H1 (cell line): ENCODE results near the gene UVRAG. TPM values are rescaled to one million over a fixed set of nuclear protein-coding genes. Genes with fewer than 3 reads are reported as not detected.

ENCODE experiments used
- CEBPB ChIP-seq: IDR thresholded peaks from 2 replicates; pipeline ENCODE4 v1.6.1; 2012; ENCODE audit warnings: low read depth, low read length
- CHD7 ChIP-seq: fragments of 300-600 bp; sonication (generic); IDR thresholded peaks from 2 replicates; pipeline ENCODE4 v1.7.1; 2012; ENCODE audit warnings: low read length, moderate library complexity, mild to moderate bottlenecking, inconsistent platforms; ENCODE audit not compliant: insufficient replicate concordance
- CREB1 ChIP-seq: IDR thresholded peaks from 2 replicates; pipeline ENCODE4 v1.6.1; 2012; ENCODE audit warnings: inconsistent platforms
- EZH2 ChIP-seq: fragments of 200-600 bp; sonication (generic); IDR thresholded peaks from 2 replicates; pipeline ENCODE4 v1.7.1; 2012; ENCODE audit warnings: low read depth, mild to moderate bottlenecking, moderate library complexity, low read length, inconsistent platforms; ENCODE audit not compliant: severe bottlenecking
- GABPA ChIP-seq: IDR thresholded peaks from 2 replicates; pipeline ENCODE4 v1.6.1; 2011; ENCODE audit warnings: mild to moderate bottlenecking, low read length, moderate library complexity, borderline replicate concordance; ENCODE audit not compliant: insufficient read depth
- JUN ChIP-seq: IDR thresholded peaks from 2 replicates; pipeline ENCODE4 v1.6.1; 2011; ENCODE audit warnings: low read depth, mild to moderate bottlenecking, improper control_type of control experiment, low read length
- KDM1A ChIP-seq: fragments of 200-600, 300-600 bp; sonication (generic); IDR thresholded peaks from 2 replicates; pipeline ENCODE4 v1.7.1; 2016; ENCODE audit warnings: mild to moderate bottlenecking, low read length, borderline replicate concordance
- MAFK ChIP-seq: IDR thresholded peaks from 2 replicates; pipeline ENCODE4 v1.6.1; 2012; ENCODE audit warnings: low read depth, mild to moderate bottlenecking, improper control_type of control experiment, low read length
- PHF8 ChIP-seq: fragments of 200-600 bp; sonication (generic); conservative IDR thresholded peaks from 2 replicates; pipeline ENCODE4 v1.7.1; 2012; ENCODE audit warnings: low read depth, mild to moderate bottlenecking, inconsistent platforms, low read length, moderate library complexity
- SP1 ChIP-seq: IDR thresholded peaks from 2 replicates; pipeline ENCODE4 v1.6.1; 2011; ENCODE audit warnings: low read depth, low read length
- ZNF274 ChIP-seq: IDR thresholded peaks from 2 replicates; pipeline ENCODE4 v1.7.0; 2012; ENCODE audit warnings: low read length, borderline replicate concordance; ENCODE audit errors: extremely low read depth
- polyA plus RNA-seq, 7 experiments: library from polyadenylated mRNA; depleted of rRNA in 3 of 7; stranded (reverse) in 5 of 7; unstranded in 2 of 7; fragments of >200 nt in 5 of 7; fragments of 200-250 nt in 2 of 7; gene quantifications; 1 replicate in 5 of 7; 2 replicates in 1 of 7; 4 replicates in 1 of 7; pipeline versions ENCODE4 v1.2.1 to v1.2.3, GENCODE V29; 2011 to 2013; ENCODE audit warnings: missing spikeins in 2 of 7, mixed read lengths in 2 of 7
- total RNA-seq: library from RNA; stranded (reverse); fragmentation: NEBNext Ultra II Directional; extraction: Animal tissue kit (Norgen Biotek cat#: 25700); gene quantifications from 2 replicates; pipeline ENCODE4 v1.2.1, GENCODE V29; 2021

Gene UVRAG
- total and polyA plus RNA-seq, 2 of the 8 experiments (the other 6 are each of a cell fraction or from before 2014, with no cell fraction given) = 5.5 to 14.7 TPM

- TF ChIP-seq CHD7 (no peak), MAFK (no peak), CREB1 (no peak), ZNF274 (no peak), KDM1A (no peak), JUN (no peak), CEBPB (no peak), EZH2 (no peak), SP1 (no peak), GABPA (no peak), PHF8 (no peak)
- TF ChIP-seq, all 59 proteins: peak for 0
Measured at GRCh38 chr11:76190376-76190775, 375.4 kb downstream of the UVRAG start (continued).
